ENCODE data around the gene PLCB4.
"Not testable (repeated sequence)": the region's sequence is repeated elsewhere in the genome, so short reads cannot be mapped to it uniquely, and the experiment has no call there.

The PLCB4 gene

DNA sequence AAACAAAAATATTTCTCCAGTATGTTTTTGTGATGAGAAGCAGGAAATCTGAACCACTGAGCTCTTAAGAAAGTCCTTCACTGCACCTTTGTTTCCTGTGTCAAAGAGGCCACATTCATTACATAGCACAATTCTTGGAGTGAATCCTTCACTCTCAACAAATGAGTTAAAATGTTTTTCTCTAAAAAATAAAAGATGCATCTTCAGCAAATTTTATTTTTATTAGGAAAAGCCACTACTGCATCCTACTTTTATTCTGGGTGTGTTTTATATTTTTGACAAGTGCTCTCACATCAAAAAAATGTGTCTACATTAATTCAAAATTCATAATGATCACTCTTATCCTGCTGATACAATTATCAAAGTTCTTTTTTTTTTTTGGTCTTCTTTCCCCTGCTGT is 76.3 kb downstream of the PLCB4 start:
- DNase-seq = no peak

DNA sequence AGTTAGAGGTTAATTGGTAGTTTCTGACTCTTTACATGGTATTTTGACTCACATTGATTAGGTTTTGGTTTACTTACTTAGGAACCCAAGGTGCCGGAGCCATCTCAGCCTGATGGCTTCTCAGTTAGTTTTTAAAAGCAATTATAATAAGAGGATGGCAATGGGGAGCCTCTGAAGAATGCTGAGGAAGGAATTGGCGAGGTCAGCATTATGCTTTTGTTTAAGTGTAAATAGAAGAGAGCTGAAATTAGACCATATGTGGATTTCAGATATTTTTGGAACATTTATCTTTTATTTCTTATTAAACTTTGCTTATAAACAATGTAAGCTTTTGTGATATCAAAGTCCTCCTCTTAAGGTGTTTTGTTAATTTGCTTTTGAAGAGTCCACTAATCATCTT is 77.8 kb downstream of the PLCB4 start:
- no peak for DNase-seq

DNA sequence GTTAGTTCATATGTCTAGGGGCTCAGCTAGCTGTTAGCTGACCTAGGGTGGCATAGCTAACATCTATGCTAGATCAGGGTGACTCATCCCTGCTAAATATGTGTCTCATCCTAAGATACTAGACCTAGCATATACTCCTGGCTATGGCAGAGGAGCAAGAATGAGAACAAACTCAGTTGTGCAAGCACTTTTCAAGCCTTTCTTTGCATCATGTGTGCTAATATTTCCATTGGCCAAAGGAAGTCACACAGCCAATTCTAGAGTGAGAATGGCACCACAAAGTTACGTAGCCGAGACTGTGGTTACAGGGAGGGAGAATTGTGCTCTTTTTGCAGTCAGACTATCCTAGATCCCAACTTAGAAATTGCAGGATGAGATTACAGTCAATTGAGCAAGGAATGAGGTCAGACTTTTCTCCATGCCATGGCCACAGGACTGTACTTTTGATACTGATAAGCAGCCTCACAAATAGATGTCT is 78.7 kb downstream of the PLCB4 start:
- no peak for DNase-seq

DNA sequence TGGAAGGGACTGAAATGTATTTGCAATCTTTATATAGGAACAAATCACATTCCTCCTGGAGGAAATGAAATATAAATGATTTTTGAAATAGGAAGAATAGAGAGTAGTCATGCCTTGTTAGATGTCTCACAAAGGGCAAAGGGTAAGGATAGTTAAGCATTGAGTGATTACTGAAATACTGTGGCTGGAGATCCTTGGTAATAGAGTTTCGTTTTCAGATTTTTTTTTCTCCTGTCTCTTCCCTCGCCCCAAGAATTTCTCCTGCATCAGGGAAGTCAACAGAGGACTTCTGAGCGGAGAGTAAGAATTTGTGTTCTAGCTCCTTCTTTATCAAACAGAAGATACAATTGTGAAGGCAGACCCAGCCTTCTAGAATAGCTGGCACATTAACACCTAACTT is 79.4 kb downstream of the PLCB4 start:
- DNase-seq = no peak

DNA sequence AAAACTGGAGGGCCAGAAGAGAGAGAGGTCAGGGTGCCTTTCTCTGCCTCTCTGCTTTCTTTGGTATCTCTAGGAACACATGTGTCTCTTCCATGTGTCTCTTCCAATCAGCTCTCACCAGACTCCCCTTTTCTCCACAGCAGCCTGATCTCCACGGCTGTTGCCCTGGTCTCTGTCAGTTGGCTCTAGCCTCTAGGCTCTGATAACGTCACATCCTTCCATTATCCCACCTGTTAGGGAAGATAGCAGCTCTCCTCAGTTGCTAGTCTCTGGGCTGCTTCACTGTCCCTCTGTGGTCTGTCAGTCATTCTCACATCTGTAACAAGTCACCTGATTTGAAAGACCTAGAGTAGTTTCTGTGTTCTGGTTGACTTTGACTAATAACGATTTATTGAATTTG is 80.2 kb downstream of the PLCB4 start:
- DNase-seq = no peak

DNA sequence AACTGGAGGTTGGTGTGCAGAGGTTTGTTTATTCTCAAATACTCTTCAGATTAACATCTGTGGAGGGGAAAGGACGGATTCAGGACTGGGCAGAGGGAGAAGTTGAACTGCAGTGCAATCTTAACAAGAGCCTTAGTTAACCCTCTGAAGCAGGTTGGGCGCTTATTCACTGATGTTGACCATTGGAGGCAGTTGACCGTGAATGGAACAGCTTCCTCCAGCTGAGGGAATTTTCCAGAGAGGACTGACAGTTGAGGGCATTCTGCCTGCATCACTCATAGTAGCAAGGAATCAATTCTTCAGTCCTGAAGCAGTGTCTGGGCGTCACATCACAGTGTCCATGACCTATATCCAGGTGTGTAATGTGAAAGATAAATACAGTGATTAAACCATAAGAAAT is 80.9 kb downstream of the PLCB4 start:
- DNase-seq = no peak

DNA sequence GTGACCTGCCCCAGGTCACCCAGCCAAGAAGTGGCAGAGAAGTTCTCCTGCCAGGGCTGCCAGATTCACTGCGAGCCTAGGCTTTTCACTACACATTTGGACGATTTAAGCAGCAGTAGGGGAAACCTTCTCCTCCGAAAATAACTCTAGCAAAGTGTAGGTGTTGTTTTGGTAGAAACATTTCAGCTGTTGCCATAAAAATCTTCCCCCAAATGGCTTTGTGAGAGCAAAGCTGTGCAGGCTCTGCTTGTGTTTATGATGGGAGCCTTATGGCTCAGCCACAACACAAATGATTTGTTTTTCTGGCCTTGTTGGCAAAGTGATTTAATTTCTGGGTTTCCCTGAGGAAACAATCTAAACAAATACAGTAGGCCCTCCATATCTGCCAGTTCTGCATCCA is 81.8 kb downstream of the PLCB4 start:
- no peak for DNase-seq

DNA sequence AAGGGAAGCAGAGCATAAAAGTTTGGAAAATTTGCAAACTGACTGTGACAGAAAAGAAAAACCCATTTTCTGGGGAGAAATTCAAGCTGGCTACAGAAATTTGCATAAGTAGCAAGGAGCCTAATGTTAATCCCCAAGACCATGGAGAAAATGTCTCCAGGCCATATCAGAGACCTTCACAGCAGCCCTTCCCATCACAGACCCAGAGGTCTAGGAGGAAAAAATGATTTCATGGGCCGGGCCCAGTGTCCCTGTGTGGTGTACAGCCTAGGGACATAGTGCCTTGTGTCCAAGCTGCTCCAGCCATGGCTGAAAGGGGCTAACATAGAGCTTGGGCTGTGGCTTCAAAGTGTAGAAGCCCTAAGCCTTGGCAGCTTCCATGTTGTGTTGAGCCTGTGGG is 83.3 kb downstream of the PLCB4 start:
- not testable (repeated sequence) for DNase-seq

DNA sequence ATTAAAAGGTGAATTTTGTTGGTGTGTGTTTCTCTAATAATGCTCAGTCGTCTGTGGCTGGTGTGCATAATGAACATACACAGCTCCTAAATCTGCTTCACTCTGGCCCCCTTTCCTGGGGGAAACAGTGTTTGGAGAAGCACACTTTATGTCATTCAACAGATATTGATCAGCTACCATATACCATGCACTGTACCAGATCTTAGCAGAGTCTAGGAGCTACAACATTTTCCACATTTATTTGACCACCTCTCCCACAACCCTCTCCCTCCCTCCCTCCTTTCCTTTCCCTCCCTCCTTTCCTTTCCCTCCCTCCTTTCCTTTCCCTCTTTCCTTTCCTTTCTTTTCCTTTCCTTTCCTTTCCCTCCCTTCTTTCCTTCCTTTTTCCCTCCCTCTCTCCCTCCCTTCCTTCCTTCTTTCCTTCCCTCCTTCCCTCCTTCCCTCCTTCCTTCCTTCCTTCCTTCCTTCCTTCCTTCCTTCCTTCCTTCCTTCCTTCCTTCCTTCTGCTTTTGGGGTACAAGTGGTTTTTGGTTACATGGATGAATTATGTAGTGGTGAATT is 85.7 kb downstream of the PLCB4 start:
- no peak for DNase-seq

DNA sequence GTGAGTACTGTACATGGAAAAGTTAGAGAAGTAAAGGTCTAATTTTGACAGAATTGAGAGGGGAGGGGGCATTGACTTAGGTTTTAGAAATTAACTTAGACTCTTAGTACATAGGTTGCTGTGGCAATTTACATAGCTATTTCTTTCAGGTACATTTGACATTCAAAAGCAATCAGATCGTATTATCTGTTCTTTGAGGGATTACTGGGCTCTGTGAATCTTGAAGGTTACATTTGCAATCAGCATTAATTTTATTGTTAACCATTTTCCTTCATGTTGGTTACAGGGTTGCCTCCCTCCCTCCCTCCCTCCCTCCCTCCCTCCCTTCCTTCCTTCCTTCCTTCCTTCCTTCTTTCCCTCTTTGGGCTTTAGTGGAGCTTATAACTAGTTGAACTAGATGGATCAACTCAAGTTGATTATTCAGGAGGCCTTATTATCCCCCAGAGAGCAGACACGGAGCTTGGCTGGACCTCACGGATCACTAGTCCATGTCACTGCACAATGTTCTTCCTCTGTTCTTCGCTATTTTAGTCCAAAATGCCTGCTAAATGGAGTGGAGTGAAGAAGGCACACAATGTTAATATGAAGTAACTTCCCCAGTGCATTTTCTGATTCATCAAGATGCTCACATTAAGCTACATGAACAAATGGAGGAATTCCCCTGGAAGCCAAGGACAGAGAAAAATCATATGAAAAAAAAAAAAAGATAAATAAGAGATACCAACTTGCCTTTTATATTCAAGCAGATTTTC is 87.8 kb downstream of the PLCB4 start:
- no peak for DNase-seq

DNA sequence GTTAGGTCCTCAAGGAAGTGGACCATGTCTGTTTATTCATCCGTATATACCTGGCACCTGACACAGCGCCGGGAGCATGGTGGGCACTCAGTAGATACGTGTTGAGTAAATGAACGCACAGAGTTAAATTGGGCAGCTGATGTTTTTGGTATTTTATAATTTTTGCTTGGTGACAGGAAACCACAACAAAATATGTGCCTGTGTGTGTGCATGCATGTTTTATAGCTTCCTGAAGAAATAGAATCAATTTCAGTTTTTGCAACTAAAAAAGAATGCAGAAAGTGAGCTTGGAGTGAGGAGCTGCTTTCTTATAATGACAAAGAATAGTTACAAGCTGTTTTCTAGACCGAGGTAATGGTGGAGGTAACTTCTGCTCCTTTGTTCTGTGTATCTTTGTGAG is 91.4 kb downstream of the PLCB4 start:
- DNase-seq = no peak

DNA sequence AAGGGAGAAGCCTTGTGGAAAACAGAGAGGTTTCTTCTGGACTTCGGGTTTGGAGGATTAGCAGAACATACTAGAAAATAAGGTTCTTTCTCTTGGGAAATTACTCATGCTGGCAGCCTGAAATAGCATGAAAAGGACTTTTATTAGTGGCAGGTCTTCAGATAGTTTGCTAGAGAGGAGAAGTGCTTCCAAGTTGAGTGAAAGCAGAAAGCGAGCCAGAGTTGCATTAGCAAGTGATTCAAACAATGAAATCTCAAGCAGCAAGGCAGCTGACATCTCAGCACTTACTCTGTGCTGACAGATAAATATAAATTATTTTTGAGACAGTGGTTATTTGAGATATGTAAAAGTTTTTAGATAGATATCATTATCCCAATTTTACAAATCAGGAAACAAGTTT is 91.9 kb downstream of the PLCB4 start:
- DNase-seq = no peak

DNA sequence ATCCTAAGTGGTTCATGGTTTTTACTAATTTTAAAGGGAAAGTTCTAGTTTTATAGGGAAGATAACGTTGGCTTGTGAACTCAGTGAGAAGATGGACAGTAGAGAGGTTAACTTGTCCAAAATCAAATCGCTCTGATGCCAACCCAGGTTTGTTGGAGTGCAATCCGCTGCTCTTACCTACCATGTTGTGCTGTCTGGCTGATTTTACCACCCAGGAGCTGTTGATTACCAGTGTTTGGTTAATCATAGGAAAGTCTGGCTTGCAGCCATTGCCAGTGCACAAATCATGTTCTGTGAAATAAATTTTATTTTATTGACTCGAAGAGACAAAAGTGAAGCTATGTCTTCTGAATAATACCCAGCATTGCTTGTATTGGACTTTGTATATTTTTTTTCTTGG is 92.4 kb downstream of the PLCB4 start:
- DNase-seq = no peak

DNA sequence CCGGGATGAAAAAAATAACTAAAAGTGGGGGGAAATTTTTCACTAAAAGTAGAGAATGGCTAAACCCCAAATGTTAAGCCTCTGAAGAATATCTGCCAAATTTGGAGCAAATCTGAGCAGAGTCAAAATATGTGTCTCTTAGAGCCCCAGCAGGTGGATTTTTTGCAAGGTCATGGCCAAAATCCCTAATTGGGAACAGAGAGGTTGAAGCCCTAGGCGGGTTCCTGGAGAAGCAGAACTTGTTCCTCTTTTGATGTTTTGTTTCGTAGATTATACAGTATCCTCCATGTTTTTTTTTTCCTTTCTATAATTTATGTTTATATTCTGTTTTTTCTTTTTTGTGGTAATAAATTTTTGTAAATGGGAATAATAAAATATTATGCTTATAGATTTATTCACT is 94.4 kb downstream of the PLCB4 start:
- no peak for DNase-seq

DNA sequence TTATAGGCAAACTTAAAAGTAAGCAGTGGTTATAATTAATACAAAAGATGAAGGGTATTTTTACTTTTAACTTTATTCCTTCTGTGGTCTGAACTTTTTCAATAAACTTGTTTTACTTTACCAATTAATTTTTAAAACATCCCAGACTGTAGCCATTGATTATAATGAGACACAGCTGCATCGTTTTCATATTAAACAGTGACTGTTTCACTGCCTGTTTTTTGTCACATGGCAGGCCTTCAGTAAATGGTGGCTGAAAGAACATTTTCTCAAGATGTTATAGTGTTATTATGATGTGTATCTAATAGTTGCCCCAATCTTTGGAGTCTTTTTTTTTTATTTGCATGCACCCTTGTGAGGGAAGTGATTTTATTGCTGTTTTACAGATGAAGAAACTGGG is 95.1 kb downstream of the PLCB4 start:
- no peak for DNase-seq

DNA sequence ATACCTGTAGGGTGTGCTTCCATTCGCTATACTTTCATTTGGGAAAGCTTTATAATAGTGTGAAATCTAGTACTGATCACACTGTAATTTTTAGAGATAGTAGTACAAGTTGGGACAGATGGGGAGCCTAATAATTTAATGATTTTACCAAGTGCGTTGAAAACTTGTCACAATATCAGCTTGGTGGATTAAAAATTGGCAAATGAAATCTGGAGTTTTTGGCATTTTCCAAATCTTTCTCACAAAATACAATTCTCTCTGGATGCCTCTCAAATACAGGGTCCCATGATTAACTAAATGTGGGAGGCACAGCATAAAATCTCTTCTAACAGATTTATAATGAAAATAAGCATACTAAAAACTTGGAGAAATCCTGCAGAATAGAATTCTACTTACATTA is 96.4 kb downstream of the PLCB4 start:
- DNase-seq = no peak

DNA sequence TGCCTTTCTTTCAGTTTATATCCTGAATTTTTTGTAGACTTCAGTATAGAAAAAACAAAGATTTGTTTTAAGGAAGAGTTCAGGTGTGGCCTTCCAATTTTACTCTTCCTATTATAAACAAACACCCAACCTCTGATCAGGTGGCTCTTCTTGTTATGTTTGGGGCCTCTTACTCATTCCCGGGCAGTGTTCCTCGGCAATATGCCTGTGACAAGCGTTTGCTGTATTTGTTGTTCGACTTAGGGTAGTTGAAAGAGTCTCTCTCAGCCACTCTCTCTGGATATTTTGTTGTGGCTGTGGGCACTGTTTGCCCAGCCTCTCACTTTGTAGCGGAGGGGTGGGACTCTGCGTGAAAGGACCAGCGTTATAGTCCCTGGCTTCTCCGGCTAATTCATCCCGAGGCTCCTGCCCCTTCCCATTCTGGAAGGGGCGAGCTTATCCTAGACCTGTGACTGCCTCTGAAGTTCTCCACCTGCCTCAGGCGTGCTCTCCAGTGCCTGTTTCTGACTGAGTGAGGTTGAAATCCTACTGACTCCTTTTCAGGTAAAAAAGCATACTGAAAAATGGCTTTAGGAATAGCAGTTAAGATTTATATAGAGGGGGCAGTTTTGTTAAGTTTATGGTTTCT is 97.4 kb downstream of the PLCB4 start:
- DNase-seq = no peak

DNA sequence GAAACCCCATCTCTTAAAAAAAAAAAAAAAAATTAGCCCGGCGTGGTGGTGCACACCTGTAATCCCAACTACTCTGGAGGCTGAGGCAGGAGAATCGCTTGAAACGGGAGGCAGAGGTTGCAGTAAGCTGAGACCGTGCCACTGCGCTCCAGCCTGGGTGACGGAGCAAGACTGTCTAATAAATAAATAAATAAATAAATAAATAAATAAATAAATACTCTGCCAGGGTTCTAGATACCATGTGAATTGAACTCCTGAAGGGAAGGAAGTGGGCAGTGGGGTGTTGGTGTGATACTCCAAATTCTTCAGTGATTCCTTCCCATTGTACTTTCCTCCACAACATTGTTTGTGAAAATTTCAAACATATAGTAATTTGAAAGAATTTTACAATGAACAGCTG is 100.5 kb downstream of the PLCB4 start:
- no peak for DNase-seq

DNA sequence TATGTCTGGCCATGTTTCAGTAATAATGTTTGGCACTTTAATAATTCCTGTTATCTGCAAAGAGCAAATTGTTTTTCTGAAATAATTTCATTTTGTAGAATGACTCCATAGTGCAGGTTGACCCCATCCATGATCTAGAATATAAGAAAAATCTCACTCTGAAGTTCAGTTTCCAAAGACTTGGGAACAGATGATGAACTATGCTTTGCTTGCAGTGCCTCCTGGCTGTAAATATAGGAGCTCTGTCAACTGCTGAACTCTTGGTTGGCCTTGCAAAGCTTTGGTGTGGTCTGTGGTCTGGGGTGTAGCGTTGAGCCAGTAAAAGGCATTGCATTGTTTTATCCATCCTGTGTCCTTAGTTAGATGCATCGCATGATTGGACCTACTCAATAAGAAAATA is 104.0 kb downstream of the PLCB4 start:
- DNase-seq = peak; percentile 42

DNA sequence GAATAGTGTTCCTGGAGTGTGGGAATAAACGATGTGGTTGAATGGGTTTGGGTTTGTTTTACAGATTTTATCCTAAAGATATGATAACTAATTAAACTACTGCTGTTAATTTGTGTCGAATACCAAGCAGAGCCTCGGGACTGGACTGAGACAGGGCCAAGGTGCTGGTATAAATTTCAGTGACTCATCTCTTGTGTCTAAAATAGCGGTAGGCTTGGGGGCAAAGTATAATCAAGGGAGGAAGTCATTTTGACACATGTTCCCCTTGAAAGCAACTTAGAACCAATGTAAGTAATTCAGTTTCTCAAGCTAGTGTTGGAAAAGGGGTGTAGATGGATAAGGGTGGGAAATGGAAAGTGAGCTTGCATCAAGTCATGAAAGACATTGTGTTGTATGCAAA is 108.4 kb downstream of the PLCB4 start:
- no peak for DNase-seq

DNA sequence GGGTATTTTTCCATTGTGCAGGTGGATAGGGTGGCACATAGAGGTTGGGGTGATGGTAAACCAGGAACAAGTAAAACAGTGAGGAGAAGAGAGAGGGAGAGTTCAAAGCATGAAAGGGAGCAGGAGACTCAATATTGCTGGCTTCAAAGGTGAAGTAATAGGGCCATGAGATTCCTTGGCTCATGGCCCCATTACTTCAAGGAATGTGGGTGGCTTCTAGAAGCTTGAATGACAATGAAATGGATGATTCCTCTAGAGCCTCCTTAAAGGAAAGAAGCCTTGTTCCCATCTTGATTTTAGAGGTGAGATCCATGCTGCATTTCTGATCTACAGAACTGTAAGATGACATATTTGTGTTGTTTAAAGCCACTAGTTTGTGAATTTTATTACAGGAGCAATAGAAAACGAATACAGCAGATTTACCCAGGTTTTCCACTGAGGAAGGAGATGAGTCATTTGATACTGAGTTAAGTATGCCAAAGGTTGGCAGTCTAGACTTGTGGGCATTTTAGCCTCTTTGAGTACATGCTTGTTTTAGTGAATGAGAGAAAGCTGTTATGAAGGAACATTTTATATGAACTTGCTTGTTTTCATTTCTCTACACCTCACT is 110.4 kb downstream of the PLCB4 start:
- DNase-seq = no peak

DNA sequence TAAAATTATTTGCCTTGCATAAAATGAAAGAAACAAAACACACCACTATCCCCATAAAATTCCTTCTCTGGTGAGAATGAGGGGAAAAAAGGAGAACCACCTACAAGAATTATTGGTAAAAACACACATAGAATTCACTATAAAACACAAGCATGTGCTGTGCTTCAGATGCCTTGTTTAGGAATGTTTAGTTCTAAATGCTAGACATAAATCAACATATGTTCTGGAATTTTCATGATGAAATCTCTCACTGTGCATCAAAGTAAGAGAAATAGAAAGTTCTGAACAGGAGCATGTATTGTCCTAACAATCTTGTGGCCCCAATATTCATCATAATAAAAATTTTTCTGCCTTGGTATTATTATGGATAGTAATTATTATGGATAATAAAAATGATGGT is 111.0 kb downstream of the PLCB4 start:
- DNase-seq = no peak

DNA sequence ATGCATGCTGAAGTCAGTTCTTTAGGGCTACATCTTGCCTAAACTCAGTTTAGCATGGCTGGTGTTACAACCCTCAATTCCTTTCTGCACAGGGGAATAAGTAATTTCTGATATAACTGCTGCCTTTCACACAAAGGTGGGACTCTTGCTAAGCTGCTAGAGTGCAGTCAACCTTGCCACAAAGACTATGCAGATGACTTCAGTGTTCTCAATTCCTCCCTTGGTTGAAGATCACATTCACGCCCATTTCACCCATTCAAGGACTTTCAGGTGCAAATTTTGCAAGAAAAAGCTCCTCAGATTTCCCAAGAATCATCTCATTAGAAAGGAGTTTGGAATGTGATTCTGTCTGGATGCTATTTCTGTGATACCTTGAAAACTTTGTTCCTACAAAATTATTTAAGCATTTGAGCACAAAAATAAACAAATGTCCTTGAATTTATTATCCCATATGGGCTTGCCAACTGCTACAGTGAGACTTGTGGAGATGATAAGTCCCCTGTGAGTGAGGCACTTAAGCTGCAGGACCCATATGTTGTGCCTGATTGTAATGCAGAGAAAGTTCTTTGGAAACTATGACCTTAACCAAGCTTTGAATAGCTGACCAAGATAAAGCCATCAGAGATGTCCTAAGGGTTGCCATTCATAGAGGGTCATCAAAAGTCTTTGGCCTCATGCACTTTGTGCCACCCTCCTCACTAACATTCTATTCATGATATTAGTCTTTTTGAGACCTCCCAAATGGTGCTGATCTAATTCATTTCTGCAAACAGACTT is 111.8 kb downstream of the PLCB4 start:
- no peak for DNase-seq
